Thymus (tissue), 11 donors: ENCODE results near the gene SLX1A. TPM values are rescaled to one million over a fixed set of nuclear protein-coding genes. Genes with fewer than 3 reads are reported as not detected.
A peak's percentile ranks its signal among the peaks of the same experiment; 100 is the strongest.
"Not testable (repeated sequence)": the region's sequence is repeated elsewhere in the genome, so short reads cannot be mapped to it uniquely, and the experiment has no call there.

ENCODE experiments used
- DNase-seq, 9 donors: peaks; one replicate each; pipeline ENCODE4 v3.0.0-alpha.2; 2013; ENCODE audit warnings: low spot score in 9 of 9, low read depth in 6 of 9, missing footprints in 1 of 9
- H3K27ac ChIP-seq, 2 donors: one replicate each; pipeline ENCODE4 v1.5.1; 2013; ENCODE audit warnings: control low read depth in 1 of 2, low read depth in 1 of 2, low read length in 1 of 2, mild to moderate bottlenecking in 1 of 2, moderate library complexity in 1 of 2
- H3K27me3 ChIP-seq, 2 donors: one replicate each; pipeline ENCODE4 v1.5.1; 2013; ENCODE audit warnings: low read length in 1 of 2; ENCODE audit not compliant: control insufficient read depth in 2 of 2, insufficient read depth in 1 of 2
- H3K36me3 ChIP-seq, 2 donors: one replicate each; pipeline ENCODE4 v1.5.1; 2013; ENCODE audit warnings: low read length in 1 of 2, mild to moderate bottlenecking in 1 of 2, moderate library complexity in 1 of 2; ENCODE audit not compliant: control insufficient read depth in 2 of 2, insufficient read depth in 2 of 2
- H3K4me1 ChIP-seq, 2 donors: one replicate each; pipeline ENCODE4 v1.5.1; 2013; ENCODE audit warnings: low read length in 2 of 2; ENCODE audit not compliant: control insufficient read depth in 2 of 2, insufficient read depth in 2 of 2
- H3K4me3 ChIP-seq, 2 donors: one replicate each; pipeline ENCODE4 v1.5.1; 2013; ENCODE audit warnings: low read length in 2 of 2, control low read depth in 1 of 2, mild to moderate bottlenecking in 1 of 2
- H3K9me3 ChIP-seq, 2 donors: one replicate each; pipeline ENCODE4 v1.5.1; 2013; ENCODE audit warnings: low read length in 1 of 2, mild to moderate bottlenecking in 1 of 2; ENCODE audit not compliant: control insufficient read depth in 2 of 2, insufficient read depth in 1 of 2
- WGBS: extraction: QIAGEN DNeasy Blood & Tissue Kit; methylation state at CpG from one replicate; pipeline ENCODE4 v1.1.7; 2013; 5-methylcytosine and 5-hydroxymethylcytosine counted together
- polyA plus RNA-seq: library from polyadenylated mRNA; stranded (reverse); fragments of 200-250 nt; gene quantifications from one replicate; pipeline ENCODE4 v1.2.3, GENCODE V29; 2013
- total RNA-seq: library from RNA; stranded (reverse); fragments of 120-200 nt; gene quantifications from one replicate; pipeline ENCODE4 v1.2.4, GENCODE V29; 2013
- donor health status: healthy.

Gene SLX1A
- total and polyA plus RNA-seq, 2 donors = 32.6 to 48.8 TPM

- Histone ChIP-seq H3K4me1 (no peaks in the 10 kb centered on the region), H3K27me3 (no peaks in the 10 kb centered on the region), H3K9me3 (peaks cover 0 to 3% of the 10 kb centered on the region in 2 donors), H3K27ac (no peak overlapping the region), H3K36me3 (no peaks in the 10 kb centered on the region), H3K4me3 (no peak overlapping the region)
- 98% methylated on average over 5 of the region's 5 CpGs for WGBS
- DNase-seq = no peak
These were observed 38.5 kb upstream of the SLX1A start for GRCh38 chr16:30155188-30155587.

GRCh38 chr16:30157214-30157613 lies 36.5 kb upstream of the SLX1A start:
- Histone ChIP-seq H3K36me3 (no peaks in the 10 kb centered on the region), H3K27ac (no peak overlapping the region), H3K27me3 (no peaks in the 10 kb centered on the region), H3K4me3 (no peak overlapping the region), H3K9me3 (no peaks in the 10 kb centered on the region), H3K4me1 (no peaks in the 10 kb centered on the region)
- 90% methylated on average over 1 of the region's 1 CpG for WGBS
- no peak for DNase-seq

GRCh38 chr16:30163538-30163937 lies 30.1 kb upstream of the SLX1A start:
- Histone ChIP-seq H3K4me3 (no peak overlapping the region), H3K36me3 (no peaks in the 10 kb centered on the region), H3K4me1 (peaks cover 0 to 4% of the 10 kb centered on the region in 2 donors), H3K27ac (no peak overlapping the region), H3K9me3 (no peaks in the 10 kb centered on the region), H3K27me3 (no peaks in the 10 kb centered on the region)
- 83% methylated on average over 3 of the region's 3 CpGs for WGBS
- DNase-seq = no peak

GRCh38 chr16:30166202-30166902 lies 27.3 kb upstream of the SLX1A start:
- peak in 5 of 9 donors; percentile 11 to 58 (median 13) for DNase-seq
- WGBS = 55% methylated on average over 11 of the region's 11 CpGs
- Histone ChIP-seq H3K36me3 (no peaks in the 10 kb centered on the region), H3K4me3 (no peak overlapping the region), H3K27me3 (no peaks in the 10 kb centered on the region), H3K27ac (no peak overlapping the region), H3K4me1 (peaks cover 0 to 4% of the 10 kb centered on the region in 2 donors), H3K9me3 (no peaks in the 10 kb centered on the region)

- DNase-seq = not testable (repeated sequence)
These were observed 24.9 kb upstream of the SLX1A start for GRCh38 chr16:30168746-30169145.

GRCh38 chr16:30169416-30169815 lies 24.3 kb upstream of the SLX1A start:
- H3K27ac ChIP-seq, H3K36me3 ChIP-seq, DNase-seq, H3K27me3 ChIP-seq, H3K4me1 ChIP-seq, H3K4me3 ChIP-seq, H3K9me3 ChIP-seq: not testable (repeated sequence)
- WGBS = 99% methylated on average over 29 of the region's 38 CpGs

More at GRCh38 chr16:30168746-30169145, 24.9 kb upstream of the SLX1A start:
- H3K4me1 ChIP-seq, H3K27ac ChIP-seq, H3K9me3 ChIP-seq, H3K4me3 ChIP-seq, H3K27me3 ChIP-seq, H3K36me3 ChIP-seq: not testable (repeated sequence)
- WGBS = 97% methylated on average over 15 of the region's 29 CpGs

GRCh38 chr16:30170145-30170544 lies 23.5 kb upstream of the SLX1A start:
- H3K4me3 ChIP-seq, H3K27ac ChIP-seq, H3K4me1 ChIP-seq, H3K36me3 ChIP-seq, DNase-seq, H3K27me3 ChIP-seq, H3K9me3 ChIP-seq: not testable (repeated sequence)
- WGBS = 94% methylated on average over 18 of the region's 31 CpGs

- H3K9me3 ChIP-seq = no peaks in the 10 kb centered on the region
- 94% methylated on average over 7 of the region's 7 CpGs for whole genome bisulfite sequencing
- H3K27me3 ChIP-seq = no peaks in the 10 kb centered on the region
- DNase-seq = no peak
- H3K4me3 ChIP-seq = no peak overlapping the region
- no peak overlapping the region for H3K27ac ChIP-seq
- H3K36me3 ChIP-seq = no peaks in the 10 kb centered on the region
- H3K4me1 ChIP-seq = no peaks in the 10 kb centered on the region
These were observed 20.6 kb upstream of the SLX1A start for GRCh38 chr16:30173054-30173453.

GRCh38 chr16:30176876-30177275 lies 16.8 kb upstream of the SLX1A start:
- H3K36me3 ChIP-seq, H3K4me1 ChIP-seq, H3K4me3 ChIP-seq, H3K9me3 ChIP-seq, H3K27ac ChIP-seq, H3K27me3 ChIP-seq, DNase-seq: not testable (repeated sequence)
- WGBS = 96% methylated on average over 6 of the region's 6 CpGs
